GM18951 (cell line): ENCODE data around the gene ANGPTL8.

Source experiments
- POLR2A ChIP-seq: IDR thresholded peaks from 4 replicates; pipeline ENCODE4 v1.6.1; 2011; ENCODE audit warnings: mild to moderate bottlenecking; ENCODE audit not compliant: insufficient read length, insufficient read depth; ENCODE audit errors: extremely low read depth
- in situ Hi-C: fragments of 300-500 bp; cut with MboI; formaldehyde crosslinking; loops from one replicate; pipeline ENCODE4 v1.12.0; 2022; ENCODE audit warnings: low sequenced_read_pairs, mixed read lengths, inconsistent platforms; ENCODE audit not compliant: unreplicated experiment

Gene ANGPTL8, protein sequence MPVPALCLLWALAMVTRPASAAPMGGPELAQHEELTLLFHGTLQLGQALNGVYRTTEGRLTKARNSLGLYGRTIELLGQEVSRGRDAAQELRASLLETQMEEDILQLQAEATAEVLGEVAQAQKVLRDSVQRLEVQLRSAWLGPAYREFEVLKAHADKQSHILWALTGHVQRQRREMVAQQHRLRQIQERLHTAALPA

DNA sequence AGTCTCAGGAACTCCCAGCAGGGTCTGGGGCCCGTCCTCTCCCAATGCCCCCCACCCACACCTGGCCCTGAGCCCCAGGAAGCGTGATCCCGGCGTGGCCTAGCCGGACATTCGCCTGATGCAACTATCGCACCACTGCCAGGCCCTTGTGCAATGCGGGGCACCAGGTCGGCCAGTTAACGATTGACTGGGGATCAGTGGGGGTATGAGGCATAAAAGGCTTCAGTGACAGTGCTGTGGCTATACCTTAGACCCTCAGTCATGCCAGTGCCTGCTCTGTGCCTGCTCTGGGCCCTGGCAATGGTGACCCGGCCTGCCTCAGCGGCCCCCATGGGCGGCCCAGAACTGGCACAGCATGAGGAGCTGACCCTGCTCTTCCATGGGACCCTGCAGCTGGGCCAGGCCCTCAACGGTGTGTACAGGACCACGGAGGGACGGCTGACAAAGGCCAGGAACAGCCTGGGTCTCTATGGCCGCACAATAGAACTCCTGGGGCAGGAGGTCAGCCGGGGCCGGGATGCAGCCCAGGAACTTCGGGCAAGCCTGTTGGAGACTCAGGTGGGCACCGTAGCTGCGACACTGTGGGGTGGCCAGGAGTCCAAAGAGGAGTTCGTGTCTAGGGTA is at the start of gene ANGPTL8:
TSS of gene ANGPTL8 (plus strand) at position 243 of the 624 bp plus-strand sequence. CDS start at position 262, 19 bp downstream.
- in situ Hi-C loops, result no loop called here
- TF ChIP-seq POLR2A, result no peak

DNA sequence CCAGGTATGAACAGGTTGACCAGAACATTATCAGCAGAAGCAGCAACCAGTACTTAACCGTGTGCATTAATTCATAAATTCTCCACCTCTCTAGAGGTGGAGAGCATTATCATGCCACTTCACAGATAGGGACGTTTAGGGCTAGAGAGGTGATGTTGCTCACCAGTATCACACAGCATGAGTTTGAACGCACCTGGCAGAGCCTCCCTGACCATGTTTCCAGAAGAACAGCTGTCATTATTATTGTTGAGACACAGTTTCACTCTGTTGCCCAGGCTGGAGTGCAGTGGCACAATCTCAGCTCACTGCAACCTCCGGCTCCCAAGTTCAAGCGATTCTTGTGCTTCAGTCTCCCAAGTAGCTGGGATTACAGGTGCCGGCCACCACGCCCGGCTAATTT is 48.9 kb upstream of the ANGPTL8 start:
- TF ChIP-seq POLR2A, result no peak
- in situ Hi-C loops, result no loop called here

DNA sequence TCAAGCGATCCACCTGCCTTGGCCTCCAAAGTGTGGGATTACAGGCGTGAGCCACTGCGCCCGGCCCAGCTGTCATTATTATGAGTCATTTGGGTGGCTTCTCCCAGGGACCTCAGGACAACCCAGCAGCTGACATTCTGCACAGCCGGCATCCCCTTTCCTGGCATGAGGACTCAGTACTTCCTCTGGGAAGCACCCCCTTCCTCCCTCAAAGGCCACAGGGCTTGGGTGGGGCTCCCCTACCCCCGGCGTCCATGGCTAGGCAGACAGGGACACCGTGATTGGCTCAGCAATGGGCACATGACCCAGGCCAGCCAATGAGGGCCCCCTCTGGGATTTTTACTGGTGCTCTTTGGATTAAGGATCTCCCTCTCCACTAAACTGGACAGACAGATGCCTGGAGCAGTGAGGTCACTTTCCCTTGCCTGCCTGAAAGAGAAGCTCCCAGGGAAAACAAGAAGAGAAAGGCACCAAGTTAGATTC is 48.1 kb upstream of the ANGPTL8 start:
- in situ Hi-C loops, result no loop called here
- no peak for TF ChIP-seq POLR2A

DNA sequence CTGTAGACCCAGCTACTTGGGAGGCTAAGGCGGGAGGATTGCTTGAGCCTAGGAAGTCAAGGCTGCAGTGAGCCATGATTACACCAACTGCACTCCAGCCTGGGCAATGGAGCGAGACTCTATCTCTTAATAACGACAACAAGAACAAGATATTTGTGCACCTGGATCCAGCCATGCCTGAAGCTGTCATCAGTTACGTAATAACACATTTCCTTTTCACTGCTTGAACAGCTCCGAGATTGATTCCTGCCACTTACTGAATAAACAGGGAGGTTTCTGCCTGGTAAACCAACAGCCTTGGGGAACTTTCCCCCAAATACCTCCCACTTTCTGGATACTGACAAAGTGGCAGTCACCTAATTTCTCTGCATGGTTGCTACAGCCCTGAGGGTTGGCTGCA is 47.5 kb upstream of the ANGPTL8 start:
- TF ChIP-seq POLR2A, result no peak
- in situ Hi-C loops, result no loop called here

DNA sequence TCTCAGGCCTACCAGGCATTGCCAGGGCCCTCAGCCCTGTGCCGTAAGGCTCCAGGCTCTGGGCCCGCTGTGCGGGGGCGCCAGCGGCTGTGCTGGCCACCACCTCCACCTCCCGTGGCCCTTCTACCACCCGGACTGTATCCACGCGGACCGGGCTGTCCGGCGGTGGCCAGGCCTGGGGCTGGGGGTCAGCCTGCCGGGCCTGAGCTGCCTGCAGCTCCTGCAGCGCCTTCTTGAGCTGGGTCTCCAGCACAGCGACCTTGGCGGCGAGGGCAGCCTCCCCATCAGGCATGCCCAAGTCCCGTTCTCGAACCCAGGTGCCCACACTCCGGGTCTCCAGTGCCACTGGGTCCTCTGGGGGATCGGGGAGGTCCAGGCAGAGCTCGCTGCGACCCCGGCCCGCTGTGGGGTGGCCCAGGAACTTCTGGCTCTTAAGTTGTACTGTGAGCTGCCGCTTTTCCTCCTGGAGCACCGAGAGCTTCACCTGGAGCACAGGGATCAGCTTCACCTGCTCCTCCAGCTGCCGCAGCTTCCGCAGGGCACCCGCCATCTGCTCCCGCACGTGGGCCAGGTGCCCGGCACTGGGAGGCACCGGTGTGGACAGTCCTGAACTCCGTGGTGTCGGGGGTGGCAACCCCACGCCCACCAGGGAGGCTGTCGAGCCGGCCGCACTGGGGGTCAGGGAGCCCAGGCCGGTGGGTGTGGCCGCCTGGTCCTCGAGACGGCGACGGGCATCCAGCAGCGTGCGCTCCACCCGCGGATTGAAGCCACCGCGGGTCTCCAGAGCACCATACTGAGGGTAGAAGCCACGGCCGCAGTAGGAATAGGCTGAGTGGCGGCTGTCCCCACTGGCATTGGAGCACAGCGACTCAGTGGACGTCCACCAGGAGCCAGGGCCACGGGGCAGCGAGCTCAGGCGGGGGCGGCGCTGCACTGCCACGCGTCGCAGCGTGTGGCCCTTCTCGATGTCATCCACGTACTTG is 46.2 kb upstream of the ANGPTL8 start:
- in situ Hi-C loops, result no loop called here
- no peak for TF ChIP-seq POLR2A

DNA sequence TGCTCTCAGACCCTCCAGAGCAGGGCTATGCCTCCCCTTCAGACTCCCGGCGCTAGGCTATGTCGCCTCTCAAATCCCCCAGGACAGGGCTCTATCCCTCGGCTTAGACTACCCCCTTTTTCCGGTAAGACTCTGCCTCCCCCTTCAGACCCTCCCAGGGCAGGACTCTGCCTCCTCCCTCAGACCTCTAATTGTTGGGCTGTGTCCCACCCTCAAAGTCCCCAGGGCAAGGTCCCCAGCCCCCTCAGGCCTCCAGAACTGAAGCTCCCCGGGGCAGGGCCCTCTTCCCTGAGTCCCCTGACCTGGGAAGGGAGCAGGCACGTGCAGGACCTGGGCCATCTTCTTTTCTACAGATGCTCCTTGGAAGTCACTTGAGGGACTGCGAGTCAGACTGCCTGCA is 45.2 kb upstream of the ANGPTL8 start:
- no peak for TF ChIP-seq POLR2A
- in situ Hi-C loops, result no loop called here

DNA sequence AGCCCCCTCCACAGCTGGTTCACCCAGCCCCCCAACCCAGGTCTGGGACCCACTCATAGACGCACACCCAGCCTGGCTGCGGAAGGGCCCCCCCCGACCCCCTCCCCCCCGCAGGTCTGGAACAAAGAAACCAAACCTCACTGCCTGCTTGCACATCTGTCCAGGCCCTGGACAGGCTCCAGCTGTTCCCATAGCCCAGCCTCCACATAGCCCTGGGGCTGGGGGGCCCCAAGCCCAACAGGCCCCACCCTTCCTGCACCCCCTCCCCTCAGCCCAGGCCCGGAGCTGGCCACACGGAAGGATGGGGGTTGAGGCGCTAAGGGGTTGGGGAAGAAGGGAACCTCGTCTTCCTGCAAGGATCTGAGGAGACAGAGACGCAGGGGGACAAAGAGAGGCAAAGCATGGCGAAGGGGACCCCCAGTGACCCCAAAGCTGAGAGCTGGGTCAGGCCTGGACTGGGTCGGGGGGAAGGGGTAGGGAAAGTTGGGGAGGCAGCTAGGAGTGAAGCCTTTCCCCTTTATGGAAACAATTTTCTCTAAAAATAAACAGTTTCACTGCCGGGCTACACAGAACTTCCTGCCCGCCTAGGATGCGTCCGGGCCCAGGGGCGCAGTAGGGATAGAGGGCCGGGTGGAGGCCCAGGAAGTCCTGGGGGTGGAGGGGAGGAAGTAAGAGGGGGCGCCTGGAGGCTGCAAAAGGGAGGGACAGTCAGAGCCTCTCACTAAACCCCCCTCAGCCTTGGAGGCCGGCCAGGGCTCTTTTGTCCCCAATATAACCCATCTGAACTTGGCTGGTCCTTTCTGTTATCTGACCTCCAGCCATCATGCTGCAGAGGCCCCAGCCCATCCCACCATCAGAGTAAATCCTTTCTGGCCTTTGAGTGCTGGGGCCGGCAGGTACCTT is 44.5 kb upstream of the ANGPTL8 start:
- TF ChIP-seq POLR2A, result no peak
- in situ Hi-C loops, result no loop called here

DNA sequence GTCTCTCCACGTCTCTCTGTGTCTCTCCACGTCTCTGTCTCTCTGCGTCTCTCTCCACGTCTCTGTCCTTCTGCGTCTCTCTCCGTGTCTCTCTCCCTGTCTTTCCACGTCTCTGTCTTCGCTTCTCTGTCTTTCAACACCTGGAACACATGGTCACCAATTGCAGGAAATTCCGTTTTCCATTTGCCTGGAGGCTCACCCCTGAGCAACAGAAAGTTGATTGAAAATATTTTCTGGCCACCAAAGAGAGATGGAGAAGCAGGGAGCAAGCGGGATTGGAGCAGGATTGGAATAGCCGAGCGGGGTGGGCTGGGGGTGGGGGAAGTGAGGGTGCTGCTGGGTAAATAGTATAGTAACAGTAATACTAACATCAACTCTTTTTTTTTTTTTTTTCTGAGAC is 43.7 kb upstream of the ANGPTL8 start:
- TF ChIP-seq POLR2A, result no peak
- in situ Hi-C loops, result no loop called here

DNA sequence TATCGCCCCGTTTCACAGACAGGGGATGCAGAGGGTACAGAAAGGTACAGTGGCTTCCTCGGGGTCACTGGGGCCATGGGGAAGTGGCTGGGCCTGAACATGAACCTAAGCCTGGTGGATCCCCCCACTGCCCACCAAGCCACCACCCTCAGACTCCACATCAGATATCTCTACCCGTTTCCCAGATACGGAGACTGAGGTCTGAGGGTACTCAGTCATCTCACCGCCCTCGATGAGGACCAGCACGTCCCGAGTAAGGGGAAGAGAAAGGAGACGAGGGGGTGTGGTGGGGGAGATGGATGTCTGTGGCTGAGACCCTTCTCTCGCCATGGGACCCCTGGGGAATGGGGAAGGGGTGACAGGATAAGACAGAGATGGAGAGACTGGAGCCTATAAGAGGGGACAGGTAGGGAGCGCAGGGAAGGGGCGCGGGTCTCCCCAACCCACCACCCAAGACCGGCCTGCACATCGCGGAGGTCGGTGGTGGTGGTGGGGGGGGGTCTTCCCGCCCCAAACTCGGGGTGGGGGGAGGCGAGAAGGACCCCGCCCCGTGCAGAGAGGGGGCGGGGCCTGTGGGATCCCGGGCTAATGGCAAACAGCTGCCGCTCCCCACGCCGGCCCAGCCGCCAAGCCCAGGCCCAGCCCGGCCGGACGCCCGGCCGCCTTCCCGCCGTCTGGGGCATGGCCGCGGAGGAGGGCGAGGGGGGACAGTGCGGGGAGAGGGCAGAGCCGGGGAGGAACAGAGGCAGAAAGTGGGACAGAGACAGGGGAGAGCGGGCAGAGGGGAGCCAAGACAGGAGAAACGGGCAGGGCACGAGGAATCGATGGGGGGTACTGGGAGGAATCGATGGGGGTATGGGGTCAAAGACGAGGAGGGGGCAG is 42.8 kb upstream of the ANGPTL8 start:
- in situ Hi-C loops, result no loop called here
- no peak for TF ChIP-seq POLR2A

DNA sequence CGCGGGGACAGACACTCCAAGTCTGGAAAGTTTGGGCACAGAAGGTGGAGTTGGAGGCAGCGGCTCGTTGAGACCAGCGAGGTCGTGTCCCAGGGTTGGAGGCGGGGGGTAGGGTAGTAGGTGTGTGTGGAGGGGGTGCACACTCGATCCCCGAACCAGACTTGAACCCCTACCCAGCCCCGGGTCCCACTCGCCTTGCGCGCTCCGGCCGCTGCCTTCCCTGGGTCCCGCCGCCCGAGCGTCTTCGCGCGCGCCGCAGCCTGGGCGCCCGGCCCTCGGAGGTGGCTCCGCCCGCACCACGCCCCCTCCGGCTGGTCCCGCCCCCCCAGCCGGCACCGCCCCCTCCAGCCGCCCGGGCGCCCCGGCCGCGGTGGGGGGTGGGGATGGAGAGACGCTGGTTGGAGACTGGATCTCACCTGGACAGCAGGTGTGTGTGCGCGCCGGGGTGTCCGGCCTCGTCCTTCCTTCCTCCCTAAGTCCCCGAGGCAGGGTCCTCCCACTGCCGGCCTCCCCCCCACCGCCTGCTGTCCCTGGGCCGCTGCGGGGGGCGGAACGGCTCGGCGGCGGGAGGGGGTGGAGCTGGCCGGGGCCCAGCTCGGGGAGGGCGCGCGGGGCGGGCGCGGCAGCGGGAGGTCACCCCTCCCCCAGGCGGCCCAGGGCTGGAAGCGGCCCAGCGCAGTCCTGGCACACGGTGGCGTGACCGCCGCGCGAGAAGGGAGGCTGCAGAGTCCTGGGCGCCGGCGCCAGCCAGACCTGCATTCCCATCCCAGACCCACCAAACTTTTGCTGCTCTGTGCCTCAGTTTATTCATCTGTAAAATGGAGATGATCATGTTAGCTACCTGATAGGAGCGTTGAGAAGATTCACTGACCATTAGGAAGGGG is 41.9 kb upstream of the ANGPTL8 start, which contains the start of gene KANK2:
TSS of gene KANK2 (minus strand) at position 255 of the 884 bp plus-strand sequence. CDS start 3,034 bp downstream, outside the sequence.
- peak; percentile 62 for TF ChIP-seq POLR2A
- in situ Hi-C loops, result no loop called here

DNA sequence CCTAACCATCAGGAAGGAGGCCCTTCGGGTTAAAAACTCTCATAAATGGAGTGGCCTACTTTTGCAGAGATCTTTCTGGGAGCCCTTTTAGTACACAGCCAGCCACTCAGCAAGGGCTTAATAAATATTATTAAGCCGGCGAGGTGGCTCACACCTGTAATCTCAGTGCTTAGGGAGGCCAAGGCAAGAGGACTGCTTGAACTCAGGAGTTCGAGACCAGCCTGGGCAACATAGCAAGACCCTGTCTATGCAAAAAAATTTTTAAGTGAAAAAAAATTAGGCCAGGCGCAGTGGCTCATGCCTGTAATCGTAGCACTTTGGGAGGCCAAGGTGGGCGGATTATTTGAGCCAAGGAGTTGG is 41.3 kb upstream of the ANGPTL8 start:
- in situ Hi-C loops, result no loop called here

More for the DNA sequence above, 41.3 kb upstream of the ANGPTL8 start:
- no peak for TF ChIP-seq POLR2A
